HG03575 (cell line): ENCODE data around the gene HOXB1.

Source experiments
- ATAC-seq: cut with Tn5 transposase; IDR thresholded peaks from one replicate; pipeline ENCODE4 v1.9.1; 2021; ENCODE audit not compliant: unreplicated experiment, insufficient number of reproducible peaks, low FRiP score; ENCODE audit errors: extremely low read depth

The HOXB1 gene

DNA sequence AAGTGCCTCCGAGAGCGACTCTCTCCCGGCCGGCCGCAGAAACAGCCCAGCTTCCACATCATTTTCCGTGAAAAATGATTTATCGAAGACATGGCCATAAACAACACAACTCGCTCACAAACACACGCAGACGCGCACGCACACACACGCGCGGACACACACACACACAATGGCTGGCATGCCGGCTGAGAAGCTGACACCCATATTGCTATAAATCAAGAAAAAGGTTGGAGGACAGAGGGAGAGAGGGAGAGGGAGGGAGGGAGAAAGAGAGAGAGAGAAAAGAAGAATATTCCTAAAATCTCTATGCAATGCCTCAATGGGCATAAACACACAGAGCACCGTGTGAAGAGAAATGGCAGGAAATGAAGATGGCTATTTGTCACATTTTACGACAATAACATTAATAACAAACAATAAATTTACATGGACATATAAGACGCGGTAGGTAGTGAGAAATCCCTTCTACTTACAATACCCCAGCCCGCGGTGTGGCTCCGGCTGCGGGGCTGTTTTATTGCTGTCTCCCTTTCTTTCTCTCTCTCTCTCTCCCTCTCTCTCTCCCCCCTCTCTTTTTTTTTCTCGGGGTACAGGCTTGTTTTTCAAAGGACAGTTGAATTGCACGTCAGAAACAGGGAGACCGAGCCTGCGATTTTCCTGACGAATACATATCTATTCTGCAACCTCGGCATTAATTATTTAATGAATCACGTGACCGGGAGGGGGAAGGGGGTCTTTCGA lies 37.9 kb upstream of the HOXB1 start:
- no peak for ATAC-seq

DNA sequence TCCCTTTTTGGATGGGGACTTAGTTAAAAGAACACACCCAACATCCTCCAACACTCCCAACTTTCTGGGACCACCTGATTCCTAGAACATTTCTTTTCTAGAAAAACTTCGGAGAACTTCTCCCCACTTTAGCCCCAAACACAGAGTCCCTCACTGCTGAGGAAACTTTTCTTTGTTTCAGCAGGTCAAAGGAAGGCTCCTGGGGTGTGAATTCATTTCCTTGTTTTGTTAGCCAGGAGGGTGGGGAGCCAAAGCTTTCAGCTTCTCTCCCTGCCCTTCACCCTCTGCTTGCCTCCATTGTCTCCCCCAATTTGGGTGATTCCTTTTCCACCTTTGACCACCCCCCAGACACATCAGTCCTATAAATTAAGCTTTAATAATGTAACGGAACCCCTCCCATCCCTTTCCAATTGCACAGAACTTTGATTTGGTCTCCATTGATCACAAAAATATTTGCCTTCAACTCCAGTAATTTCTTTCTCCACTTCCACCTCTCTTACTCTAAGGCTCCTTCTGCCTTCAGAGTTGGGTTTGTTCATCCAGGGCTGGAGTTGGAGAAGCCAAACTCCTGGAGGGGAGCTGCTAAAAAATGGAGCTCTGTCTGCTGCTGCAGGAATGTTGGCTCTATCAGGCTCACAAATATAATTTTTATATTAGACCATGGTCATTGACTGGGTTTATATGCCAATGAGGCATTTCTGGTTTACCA lies 37.0 kb upstream of the HOXB1 start:
- ATAC-seq, result no peak

DNA sequence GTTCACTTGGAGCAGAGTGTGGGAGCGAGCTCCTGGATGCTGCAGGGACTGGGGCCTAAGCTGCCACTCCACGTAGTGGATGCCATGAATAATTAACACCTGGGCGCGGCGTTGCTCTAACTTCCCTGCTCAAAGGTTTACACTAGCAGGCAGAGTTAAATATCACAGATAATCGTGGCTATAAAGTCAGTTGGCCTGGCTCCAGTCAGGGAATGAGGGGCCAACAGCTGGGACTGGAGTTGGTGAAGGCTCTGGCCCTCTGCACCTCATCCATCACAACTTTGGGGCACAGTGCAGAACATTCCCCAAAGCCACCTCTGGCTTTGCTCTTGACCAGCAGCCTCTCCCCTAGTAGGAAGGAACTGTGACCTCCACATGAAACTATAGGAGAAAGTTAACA lies 36.4 kb upstream of the HOXB1 start:
- no peak for ATAC-seq

DNA sequence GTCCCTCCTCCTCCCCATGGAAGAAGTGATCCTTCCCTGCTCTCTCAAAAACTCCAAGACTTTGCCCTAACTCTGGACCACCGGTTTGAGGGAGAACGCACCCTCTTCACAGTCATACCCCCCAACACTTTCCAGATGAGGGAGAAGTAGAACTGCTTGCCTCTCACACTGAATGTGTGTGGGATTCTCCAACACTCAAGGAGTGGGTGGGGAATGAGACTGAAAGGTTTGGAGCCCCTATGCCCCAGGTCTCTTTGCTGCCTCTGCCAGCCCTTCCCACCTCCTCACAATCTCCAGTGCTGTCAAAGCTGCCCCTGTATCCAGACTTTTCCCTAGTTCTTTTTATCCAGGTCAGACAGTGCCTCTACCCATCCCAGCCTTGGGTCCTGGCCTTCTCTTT lies 35.9 kb upstream of the HOXB1 start:
- no peak for ATAC-seq

DNA sequence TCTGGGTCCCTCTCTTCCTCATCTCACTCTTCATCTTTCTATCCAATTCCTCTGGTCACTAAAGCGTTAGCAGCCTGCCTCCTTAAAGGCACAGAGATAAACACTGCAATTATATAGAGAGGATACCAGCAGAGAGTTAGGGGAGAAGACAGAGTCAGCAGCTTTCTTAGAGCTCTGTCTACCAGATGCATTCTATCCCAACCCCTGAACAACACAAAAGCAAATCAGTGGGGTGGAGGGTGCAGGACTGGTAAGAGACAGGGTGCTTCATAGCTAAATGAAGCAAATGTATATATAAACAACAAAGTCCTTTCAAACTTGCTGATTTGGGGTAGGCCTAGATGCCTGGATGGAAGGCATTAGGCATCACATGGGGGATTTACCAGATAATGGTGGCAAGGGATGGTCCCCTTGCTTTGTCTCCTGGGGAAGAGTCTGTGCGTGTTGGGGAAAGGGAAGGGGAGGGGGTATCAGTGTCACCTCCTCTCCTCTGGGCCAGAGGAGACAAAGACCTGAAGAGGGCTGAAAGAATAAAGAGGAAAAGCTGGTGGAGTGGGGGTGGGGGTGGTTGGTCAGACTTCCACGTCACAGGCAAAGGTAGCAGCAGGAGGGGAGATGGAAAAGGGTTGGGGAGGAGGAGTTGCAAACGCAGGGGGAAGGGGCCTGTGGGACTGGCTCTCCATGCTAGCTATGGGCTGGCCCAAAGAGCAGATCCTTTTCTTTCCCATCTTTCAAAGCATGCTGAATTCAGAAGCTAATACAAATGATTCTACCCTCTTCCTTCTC lies 35.3 kb upstream of the HOXB1 start:
- no peak for ATAC-seq

DNA sequence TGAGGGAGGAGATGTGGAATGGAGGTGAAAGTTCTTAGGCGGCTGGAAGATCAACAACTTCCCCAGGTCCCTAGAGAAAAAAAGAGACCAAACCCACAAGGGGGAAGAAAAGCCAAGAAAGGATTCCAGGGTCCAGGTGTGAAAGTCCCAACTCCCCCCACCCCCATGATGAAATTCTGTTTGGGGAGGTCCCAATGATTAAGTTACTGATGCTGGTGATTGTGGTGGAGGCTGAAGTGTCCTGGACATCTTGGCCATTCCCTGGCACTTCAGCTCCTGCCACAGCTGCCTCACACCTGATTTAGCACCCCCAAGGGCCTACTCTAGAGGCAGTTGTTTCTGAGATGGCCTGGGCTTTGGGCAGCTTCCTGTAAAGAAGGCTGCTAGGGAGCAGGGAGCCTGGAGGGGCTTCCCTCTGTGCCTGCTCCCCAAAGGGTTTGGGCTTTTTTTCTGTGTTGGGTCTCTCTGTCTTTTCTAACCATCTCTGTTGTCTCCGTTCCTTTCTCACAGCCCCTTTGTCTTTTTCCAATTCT lies 34.3 kb upstream of the HOXB1 start:
- no peak for ATAC-seq

DNA sequence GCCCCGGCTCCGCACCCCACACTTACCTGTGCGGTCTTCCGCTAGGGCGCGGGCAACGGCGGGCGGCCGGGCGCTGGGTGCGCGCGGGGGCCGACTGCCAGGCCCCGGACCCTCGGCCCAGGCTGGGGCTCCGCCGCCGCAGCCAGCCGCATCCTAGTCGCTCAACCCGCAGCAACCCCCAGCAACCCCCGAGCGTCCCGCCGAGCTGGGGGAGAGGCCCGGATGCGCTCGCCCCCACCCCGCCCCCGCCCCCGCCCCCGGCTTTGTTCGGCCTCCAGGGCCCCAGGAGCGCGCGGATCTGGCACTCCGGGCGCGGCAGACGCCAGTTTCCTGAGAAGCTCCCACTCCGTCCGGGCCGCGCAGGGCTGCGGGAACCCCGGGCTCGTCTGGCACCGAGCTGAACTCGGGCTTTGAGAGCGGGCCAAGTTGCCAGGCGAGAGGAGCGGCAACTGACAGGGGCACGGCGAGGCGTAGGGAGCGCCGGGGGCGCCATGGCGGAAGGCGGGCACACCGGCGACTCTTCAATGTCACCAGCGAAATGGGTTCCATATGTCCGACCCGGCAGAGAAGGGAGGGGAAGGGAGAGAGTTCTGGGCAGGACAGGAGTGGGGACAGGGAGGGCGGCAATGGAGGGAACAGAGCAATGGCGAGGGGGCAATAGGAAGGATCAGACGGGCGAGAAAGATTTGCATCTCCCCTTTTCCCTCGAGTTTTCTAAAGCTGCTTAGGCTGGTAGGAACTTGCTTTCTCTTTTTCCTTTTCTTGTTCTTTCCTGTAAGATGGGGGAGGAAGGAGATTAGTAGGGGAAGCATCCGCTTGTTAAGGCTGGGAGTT lies 33.6 kb upstream of the HOXB1 start:
- ATAC-seq, result no peak

DNA sequence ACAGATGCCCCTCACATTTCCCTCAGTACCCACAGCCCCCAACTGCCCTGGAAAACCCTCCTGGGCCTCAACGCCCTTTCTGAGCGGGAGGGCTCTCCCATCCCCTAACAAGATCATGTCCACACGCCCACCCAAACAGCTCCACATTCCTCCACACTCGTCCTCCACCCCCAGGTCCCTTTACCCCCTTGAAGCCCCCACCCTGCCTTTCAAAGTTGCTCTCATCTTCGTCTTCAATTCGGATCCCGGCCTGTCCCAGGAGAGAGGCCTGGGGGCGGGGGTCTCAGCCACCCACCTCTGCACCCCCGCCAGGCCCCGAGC lies 33.0 kb upstream of the HOXB1 start:
- ATAC-seq, result no peak

DNA sequence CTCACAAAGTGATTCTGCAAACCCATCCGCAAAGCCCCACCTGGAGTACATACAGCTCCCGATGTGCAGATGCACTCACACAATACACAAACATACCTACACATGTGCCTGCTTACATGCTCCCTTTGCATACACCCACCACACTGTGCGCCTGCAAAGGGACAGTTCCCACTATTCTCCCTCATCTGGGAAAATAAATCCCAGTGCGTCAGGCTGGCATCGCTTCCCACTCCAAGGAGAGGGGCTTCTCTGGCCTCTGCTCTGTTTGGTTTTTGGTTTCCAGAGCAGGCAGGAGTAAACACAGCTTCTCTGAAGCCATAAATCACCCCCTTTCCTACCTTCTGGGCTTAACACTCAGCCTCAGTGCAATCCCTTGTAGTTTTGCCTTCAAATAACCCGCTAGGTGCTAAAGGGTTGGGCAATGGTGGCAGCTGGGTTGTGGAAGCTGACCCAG lies 32.6 kb upstream of the HOXB1 start:
- ATAC-seq, result no peak

DNA sequence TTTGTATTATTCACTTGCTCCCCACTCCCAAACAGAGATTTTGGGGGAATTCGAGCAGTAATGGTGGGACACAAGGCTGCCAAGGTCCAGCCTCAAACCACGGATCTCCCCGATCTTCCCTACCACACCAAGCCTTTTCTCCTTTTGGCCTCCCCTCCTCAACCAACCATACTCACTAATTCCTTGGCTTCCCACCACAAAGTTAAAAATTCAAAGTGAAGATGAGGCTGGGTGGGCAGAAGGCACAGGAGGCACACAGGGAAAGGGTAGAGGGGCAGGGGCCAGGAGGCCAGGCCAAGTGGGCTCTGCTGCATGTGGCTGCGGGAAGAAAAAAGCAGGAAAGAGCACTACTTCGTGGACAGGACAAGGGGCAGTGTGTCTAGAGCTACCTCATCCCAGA lies 32.1 kb upstream of the HOXB1 start:
- ATAC-seq, result no peak

DNA sequence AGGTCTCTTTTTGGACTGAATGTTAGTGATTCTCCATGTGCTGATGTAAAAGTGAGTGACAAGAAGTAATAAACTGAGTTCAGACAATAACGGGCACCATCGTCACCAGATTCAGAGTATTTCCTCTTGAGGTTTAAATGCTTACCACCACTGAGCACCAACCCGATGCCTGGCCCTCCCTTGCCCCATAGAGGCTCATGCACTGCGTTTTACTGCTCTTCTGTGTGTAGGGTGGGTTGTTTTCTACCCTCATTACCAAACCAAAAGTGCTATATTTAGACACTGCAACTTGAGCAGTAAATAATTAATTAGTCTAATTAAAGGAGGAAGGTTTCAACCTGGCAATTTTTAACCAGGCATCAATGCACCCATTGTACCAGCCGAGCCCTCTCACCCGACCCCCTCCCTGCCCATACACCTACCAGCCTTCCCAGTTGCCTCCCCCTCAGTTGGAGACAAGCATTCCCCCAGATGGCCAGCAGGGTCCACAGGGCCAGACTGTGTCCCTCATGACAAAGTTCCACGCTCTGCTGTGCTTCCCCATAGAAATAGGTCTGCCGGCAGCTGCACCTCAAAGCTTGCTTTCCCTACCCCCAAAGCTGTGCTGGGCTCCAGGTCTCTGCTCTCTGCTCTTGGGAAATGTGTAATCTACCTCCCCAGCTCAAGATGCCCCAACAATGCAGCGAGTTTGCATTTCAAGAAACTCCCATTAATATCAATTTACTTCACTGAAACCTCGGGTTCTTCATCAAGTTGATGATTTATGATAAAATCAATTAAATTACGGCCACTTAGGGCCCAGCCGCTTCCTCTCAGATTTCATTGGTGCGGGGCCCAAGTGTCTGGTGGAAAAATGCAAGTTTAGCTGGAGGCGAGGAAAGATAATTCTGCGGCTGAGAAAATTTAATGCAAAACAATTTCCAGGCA lies 31.3 kb upstream of the HOXB1 start:
- ATAC-seq, result no peak

DNA sequence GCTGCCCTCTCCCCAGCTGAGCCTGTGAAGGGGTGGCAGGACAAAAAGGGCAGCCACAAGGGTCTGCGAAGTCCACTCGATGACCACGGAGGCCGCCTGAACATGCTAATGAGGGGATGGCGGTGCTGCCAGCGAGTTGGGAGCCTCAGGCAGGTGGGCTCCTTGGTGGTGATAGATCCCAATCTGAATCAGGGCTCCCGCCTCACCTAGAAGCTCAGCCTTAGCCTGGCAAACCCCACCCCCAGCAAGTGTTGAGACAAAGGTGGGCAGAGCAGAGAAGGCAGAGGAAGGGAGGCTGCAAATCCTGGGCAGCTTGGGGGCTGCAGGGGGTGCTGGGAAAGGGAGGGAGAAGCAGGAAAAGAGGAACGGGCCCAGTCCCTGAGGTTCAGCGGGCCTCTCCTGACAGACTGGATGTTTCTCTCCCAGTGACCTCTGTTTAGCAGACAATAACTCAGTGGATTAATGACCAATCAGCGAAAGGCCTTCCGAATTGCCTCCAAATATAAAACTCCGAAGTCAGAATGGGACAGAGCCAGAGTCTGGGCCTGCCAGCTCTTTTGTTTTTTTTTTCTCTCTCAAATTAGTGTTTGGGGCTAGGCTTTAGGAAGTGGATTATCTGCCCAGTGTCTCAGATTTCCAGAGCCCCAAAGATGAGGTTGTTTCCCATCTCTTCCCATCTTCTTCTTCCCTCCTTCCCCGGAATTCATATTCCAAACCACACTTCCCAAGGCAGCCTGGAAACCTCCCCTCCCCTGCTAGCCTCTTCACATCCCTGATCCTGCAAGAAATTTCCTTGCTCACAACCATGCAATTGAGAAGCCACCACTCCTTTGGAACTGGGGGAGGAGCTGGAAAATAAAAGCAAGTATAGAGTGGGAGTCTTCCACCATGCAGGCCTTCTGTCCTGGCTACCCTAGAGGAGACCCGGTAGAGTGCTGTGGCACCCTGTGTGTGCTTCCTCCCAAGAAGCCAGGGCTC lies 29.3 kb upstream of the HOXB1 start:
- ATAC-seq, result no peak

DNA sequence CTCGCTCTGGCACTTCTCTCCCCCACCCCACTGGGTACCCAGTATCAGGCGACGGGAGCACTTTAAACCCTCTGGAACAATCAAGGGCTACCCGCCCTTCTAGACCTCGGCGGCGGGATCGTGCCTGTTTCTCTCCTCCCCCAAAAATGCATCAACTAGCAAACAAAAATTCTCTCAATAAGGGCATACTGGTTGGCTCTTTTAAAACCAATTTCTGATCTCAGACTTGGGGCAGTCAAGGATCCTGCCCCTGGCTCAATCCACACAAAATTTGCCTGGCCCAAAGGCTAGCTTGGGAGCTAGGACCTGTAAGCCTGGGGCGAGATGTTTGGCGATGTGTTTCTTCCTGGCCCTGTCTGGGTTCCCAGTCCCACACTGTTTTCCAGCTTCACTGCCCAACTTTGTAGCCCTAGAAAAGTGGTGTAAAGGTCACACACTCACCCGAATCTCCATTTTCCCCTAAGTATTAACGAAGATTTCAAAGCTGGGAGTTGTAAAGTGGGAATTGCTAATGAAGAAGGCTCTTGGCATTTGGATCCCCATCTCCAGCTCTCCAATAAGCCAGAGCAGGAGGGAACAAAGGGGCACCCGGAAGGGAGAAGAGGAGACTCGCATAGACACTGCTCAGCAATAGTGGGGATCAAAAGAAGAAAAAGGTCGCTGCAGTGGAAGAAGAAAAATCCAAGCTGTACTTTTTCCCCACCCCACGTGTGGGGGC lies 28.5 kb upstream of the HOXB1 start:
- no peak for ATAC-seq

DNA sequence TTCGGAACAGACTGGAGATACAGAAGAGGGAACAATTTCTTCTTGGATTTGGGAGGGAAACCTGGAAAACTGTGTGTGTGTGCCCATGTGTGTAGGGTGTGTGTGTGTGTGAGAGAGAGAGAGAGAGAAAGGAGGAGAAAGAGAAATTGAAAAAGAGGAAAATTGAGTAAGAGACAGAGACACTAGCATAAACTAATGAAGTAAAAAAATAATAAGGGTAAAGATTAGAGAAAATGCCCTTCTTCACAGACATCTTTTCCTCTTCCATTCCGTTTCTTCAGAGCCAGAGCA lies 28.0 kb upstream of the HOXB1 start:
- ATAC-seq, result no peak

DNA sequence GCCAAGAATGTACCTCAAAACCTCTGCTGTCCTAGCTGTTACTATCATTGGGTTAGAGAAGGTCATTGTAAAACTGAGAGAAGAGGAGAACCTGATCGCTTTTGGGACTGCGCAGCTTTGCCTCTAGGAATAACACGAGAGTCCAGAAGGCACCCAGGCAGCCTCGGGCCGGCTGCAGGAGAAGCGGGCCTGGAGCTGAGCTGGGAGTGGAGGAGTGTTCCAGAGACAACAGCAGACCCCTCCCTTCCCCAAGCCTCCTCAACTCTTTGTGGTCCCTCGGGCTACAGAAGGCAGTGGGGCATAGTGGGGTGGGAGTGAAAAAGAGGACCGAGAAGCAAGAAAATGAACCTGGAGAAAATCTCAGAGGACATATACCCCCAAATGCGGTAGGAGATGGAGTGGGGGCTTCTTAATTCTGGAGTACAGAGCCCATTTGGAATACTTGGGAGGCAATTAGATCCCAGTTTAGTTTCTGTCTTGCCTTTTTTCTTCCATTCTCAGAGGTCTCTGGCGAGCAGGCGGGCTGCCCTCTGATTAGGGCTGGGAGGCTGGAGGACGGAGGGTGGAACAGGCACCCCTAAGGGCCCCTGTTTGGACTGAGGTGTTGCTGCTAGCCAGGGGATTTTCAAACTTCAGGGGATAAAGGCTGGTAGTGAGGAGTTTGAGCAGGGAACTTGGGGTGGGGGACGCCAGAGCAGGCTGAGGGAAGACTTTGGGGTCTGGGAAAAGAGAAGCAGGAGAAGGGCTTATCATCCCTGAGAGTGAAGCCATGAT lies 27.4 kb upstream of the HOXB1 start:
- no peak for ATAC-seq
